HG03575 (cell line): Measurements from ENCODE around the gene RBM18.

Experiments
- ATAC-seq: cut with Tn5 transposase; IDR thresholded peaks from one replicate; pipeline ENCODE4 v1.9.1; 2021; ENCODE audit not compliant: unreplicated experiment, insufficient number of reproducible peaks, low FRiP score; ENCODE audit errors: extremely low read depth

RBM18 gene

DNA sequence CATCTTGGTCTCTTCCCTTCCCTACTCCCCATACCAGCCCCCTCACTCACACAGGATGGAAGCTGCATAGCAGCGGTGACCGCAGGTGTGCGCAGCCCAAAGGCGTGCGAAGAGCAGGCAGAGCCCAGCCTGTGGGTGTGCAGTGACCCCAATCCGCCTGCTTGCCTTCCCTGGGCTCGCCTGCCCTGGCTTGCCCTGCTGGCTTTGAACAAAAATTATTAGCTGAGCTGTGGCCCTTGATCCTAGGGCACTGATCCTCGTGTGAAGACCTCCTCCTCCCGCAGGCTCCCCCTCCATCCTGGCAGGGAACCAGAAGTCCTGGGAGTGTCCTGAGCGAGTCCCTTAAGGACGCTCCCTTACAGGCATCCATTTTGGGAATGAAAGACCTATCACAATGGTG, 73.1 kb downstream of the RBM18 start:
- ATAC-seq, result no peak

DNA sequence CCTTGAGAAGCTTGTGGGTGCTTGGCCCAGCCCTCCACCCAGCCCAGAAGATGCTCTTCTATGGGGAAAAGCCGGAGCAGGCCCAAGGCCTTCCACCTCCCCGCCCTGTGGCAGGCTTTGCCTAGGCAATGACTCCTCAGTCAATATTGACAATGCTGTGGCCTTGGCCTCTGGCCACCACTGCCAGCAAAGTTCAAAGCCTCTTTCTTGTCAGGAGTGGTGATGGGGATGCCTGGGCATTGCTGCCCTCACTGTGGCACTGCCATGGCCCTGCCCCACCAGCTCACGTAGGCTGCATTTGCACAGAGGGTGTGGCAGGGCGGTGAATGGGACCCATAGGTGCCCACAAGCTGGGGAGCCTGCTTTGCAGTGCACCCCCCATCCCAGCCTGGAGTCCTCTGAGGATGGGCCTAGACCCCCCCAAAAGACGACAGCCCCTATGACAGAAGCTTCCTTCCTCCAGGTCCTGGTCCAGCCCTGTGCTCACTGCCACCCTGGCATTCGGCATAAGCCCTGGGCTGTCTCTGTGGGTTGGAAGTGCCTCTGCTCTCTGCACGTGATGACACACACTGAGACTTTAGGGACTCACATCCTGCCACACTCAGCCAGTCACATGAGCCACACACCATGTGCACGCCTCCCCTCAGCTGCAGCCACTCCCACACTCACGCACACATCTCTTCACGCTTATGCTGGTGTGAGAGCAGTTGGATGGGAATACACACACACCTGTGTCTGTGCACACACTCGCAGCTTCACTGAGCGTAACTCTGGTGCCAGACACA, 73.9 kb downstream of the RBM18 start:
- ATAC-seq, result no peak

DNA sequence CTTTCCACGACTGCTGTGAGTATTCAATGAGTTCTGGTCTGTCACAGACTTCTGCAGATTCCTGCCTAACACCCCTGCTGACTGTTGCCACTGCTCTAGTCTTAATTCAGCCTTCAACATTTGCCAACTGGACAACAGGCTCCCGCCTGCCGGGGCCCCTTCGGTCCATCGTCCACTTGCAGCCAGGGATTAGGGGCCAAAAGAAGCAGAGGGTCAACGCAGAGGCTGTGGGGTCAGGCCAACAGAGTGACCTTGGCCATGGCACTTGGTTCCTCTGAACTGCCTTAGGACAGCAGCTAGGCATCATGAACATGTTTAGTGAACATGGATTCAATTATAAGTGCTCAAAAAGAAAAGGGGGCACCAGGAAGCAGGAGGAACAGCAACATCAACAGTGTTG, 76.3 kb downstream of the RBM18 start:
- no peak for ATAC-seq
